GM10847 (cell line): ENCODE data around the gene PCBP3.

Experiments
- POLR2A ChIP-seq: IDR thresholded peaks from 2 replicates; pipeline ENCODE4 v1.6.1; 2011; ENCODE audit not compliant: insufficient read length; ENCODE audit errors: extremely low read depth

PCBP3 gene

GRCh38 chr21:45937721-45938452 lies 294.4 kb downstream of the PCBP3 start:
- no peak for TF ChIP-seq POLR2A

GRCh38 chr21:45938453-45938755 lies 294.9 kb downstream of the PCBP3 start:
- no peak for TF ChIP-seq POLR2A

GRCh38 chr21:45938811-45939520 lies 295.4 kb downstream of the PCBP3 start:
- no peak for TF ChIP-seq POLR2A

- TF ChIP-seq POLR2A, result no peak
Observed at GRCh38 chr21:45939521-45940045, 296.1 kb downstream of the PCBP3 start.

GRCh38 chr21:45940091-45940490 lies 296.6 kb downstream of the PCBP3 start:
- no peak for TF ChIP-seq POLR2A

- no peak for TF ChIP-seq POLR2A
Observed at GRCh38 chr21:45940621-45941337, 297.3 kb downstream of the PCBP3 start.

GRCh38 chr21:45941338-45941710 lies 297.8 kb downstream of the PCBP3 start:
- TF ChIP-seq POLR2A, result no peak

- TF ChIP-seq POLR2A, result no peak
Observed at GRCh38 chr21:45941717-45942546, 298.4 kb downstream of the PCBP3 start.

GRCh38 chr21:45942755-45943629 lies 299.5 kb downstream of the PCBP3 start:
- TF ChIP-seq POLR2A, result no peak

- TF ChIP-seq POLR2A, result no peak
Observed at GRCh38 chr21:45943630-45944540, 300.4 kb downstream of the PCBP3 start.

GRCh38 chr21:45944601-45945000 lies 301.1 kb downstream of the PCBP3 start:
- TF ChIP-seq POLR2A, result no peak

- TF ChIP-seq POLR2A, result no peak
Observed at GRCh38 chr21:45945066-45945867, 301.7 kb downstream of the PCBP3 start.
